ENCODE results near the gene CEP295NL. TPM values are rescaled to one million over a fixed set of nuclear protein-coding genes. Genes with fewer than 3 reads are reported as not detected.

CEP295NL gene
- total RNA-seq, 1 experiment from 2014 or later = 3.6 TPM

DNA sequence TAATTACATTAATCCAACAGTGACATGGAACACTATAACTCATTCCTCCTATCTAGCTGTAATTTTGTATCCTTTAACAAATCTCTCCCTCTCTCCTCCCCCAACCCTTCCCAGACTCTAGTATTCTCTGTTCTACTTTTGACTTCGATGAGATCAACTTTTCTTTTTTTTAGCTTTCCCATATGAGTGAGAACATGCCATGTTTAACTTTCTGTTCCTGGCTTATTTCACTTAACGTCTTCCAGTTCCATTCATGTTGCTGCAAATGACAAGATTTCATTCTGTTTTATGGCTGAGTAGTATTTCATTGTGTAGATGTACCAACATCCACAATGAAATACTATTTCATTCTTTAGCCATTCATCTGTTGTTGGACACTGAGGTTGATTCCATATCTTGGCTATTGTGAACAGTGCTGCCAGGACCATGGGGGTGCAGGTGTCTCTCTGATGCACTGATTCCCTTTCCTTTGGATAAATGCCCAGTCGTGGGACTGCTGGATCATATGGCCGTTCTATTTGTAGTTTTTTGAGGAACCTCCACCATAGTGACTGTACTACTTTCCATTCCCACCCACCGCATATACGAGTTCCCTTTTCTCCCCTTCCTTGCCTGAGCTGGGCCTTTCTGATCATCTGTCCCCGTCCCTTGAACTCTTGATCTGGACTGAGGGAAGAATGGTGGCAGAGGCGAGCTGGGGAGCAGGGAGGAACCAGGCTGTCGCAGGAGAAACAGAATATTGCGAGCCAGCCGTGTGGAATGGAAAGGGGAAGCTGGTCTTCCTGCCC lies 7.7 kb upstream of the CEP295NL start:
- H4K20me1 ChIP-seq (ENCODE audit: insufficient read depth) = no peaks in the 10 kb centered on the region
- no peaks in the 10 kb centered on the region for H3K27me3 ChIP-seq (ENCODE audit: insufficient read depth, low read depth)
- TF ChIP-seq, protein P1, sequence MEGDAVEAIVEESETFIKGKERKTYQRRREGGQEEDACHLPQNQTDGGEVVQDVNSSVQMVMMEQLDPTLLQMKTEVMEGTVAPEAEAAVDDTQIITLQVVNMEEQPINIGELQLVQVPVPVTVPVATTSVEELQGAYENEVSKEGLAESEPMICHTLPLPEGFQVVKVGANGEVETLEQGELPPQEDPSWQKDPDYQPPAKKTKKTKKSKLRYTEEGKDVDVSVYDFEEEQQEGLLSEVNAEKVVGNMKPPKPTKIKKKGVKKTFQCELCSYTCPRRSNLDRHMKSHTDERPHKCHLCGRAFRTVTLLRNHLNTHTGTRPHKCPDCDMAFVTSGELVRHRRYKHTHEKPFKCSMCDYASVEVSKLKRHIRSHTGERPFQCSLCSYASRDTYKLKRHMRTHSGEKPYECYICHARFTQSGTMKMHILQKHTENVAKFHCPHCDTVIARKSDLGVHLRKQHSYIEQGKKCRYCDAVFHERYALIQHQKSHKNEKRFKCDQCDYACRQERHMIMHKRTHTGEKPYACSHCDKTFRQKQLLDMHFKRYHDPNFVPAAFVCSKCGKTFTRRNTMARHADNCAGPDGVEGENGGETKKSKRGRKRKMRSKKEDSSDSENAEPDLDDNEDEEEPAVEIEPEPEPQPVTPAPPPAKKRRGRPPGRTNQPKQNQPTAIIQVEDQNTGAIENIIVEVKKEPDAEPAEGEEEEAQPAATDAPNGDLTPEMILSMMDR (conservative IDR thresholded peaks at IDR 0.05) = no peak
- no peak for TF ChIP-seq EZH2 (IDR thresholded peaks at IDR 0.05; ENCODE audit: low read depth)
- no peaks in the 10 kb centered on the region for H3K79me2 ChIP-seq (ENCODE audit: low read depth)
- H2AFZ ChIP-seq = no peak overlapping the region
- H3K4me1 ChIP-seq (replicated peaks; ENCODE audit: insufficient read depth) = peaks cover 2% of the 10 kb centered on the region; the same call in 1 of the 2 replicates
- no peak overlapping the region for H3K4me2 ChIP-seq
- no peak overlapping the region for H3K27ac ChIP-seq
- intact Hi-C loops (cut with micrococcal nuclease; ENCODE audit: unreplicated experiment) = no loop called here
- no peak for DNase-seq
- BruUV-seq (replicated peaks) = no TSS peak
- H3K9me3 ChIP-seq (ENCODE audit: insufficient read depth, low read depth) = no peaks in the 10 kb centered on the region
- ChIA-PET POLR2A (ENCODE audit: unreplicated experiment) (no interaction called here), CTCF (no interaction called here)
- no peaks in the 10 kb centered on the region for H3K36me3 ChIP-seq (ENCODE audit: low read depth)
- no peaks in the 10 kb centered on the region for H3K9me2 ChIP-seq (ENCODE audit: insufficient read depth)
- H3K4me3 ChIP-seq = no peak overlapping the region
- H3F3A ChIP-seq (ENCODE audit: insufficient read depth, low read depth) = 0 out of 2 replicates have a peak, but pooled peaks cover 5% of the 10 kb centered on the region

DNA sequence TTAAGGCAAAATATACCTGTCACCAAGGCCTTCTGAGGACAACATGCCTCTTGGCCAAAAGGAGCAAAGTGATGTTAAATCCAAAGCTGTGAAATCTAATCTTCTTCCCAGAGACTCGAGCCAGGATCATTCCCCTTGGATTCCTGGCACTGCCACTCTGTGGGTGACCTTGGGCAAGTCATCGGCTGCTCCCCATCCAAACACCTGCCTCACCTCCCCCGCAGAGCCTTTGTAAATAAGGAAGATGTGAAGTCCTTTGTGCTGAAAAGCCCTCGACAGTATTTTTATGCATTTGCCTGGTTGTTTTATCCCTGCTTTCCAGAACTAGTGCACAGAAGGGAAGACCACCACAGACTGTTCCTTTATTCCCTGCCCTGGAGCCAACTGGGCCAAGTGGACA lies 5.4 kb upstream of the CEP295NL start:
- no peaks in the 10 kb centered on the region for H3K36me3 ChIP-seq (ENCODE audit: low read depth)
- no peaks in the 10 kb centered on the region for H3K4me1 ChIP-seq (replicated peaks; ENCODE audit: insufficient read depth)
- no peaks in the 10 kb centered on the region for H3K27me3 ChIP-seq (ENCODE audit: insufficient read depth, low read depth)
- H3K4me2 ChIP-seq = no peak overlapping the region
- TF ChIP-seq, protein P1 (conservative IDR thresholded peaks at IDR 0.05) = no peak
- TF ChIP-seq EZH2 (IDR thresholded peaks at IDR 0.05; ENCODE audit: low read depth) = no peak
- no peak overlapping the region for H3K27ac ChIP-seq
- no peak overlapping the region for H3K4me3 ChIP-seq
- H3F3A ChIP-seq (ENCODE audit: insufficient read depth, low read depth) = 0 out of 2 replicates have a peak, but pooled peaks cover 5% of the 10 kb centered on the region
- no peak overlapping the region for H2AFZ ChIP-seq
- no peaks in the 10 kb centered on the region for H3K9me2 ChIP-seq (ENCODE audit: insufficient read depth)
- BruUV-seq (replicated peaks) = no TSS peak
- H3K9me3 ChIP-seq (ENCODE audit: insufficient read depth, low read depth) = no peaks in the 10 kb centered on the region
- no peaks in the 10 kb centered on the region for H4K20me1 ChIP-seq (ENCODE audit: insufficient read depth)
- POLR2A ChIA-PET (ENCODE audit: unreplicated experiment) = no interaction called here
- no peak for DNase-seq
- intact Hi-C loops (cut with micrococcal nuclease; ENCODE audit: unreplicated experiment) = no loop called here
- CTCF ChIA-PET = no interaction called here
- no peaks in the 10 kb centered on the region for H3K79me2 ChIP-seq (ENCODE audit: low read depth)

DNA sequence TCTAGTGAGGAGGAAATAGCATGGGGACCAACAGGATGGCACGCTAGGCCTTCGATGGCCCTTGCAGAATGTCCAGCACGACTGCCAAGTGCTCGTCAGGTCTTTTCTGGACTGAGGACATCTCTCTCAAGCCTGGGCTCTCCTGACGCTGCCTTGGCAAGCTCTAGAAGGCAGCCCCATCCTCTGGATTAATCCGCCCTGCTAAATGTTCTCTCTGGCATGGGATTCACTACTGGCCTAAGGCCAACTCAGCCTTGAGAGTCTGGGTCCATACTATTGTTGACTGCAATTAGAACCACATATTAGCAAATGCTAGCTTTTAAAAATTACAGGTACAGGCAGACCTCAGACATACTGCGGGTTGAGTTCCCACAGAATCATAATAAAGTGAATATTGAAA lies 2.5 kb upstream of the CEP295NL start:
- no TSS peak for BruUV-seq (replicated peaks)
- Histone ChIP-seq H3K4me1 (replicated peaks; ENCODE audit: insufficient read depth) (no peaks in the 10 kb centered on the region), H3K79me2 (ENCODE audit: low read depth) (no peaks in the 10 kb centered on the region), H3F3A (ENCODE audit: insufficient read depth, low read depth) (0 out of 2 replicates have a peak, but pooled peaks cover 5% of the 10 kb centered on the region), H3K9me3 (ENCODE audit: insufficient read depth, low read depth) (no peaks in the 10 kb centered on the region), H2AFZ (no peak overlapping the region), H3K4me3 (no peak overlapping the region), H3K9me2 (ENCODE audit: insufficient read depth) (no peaks in the 10 kb centered on the region), H3K4me2 (no peak overlapping the region), H4K20me1 (ENCODE audit: insufficient read depth) (no peaks in the 10 kb centered on the region), H3K27ac (no peak overlapping the region), H3K36me3 (ENCODE audit: low read depth) (no peaks in the 10 kb centered on the region), H3K27me3 (ENCODE audit: insufficient read depth, low read depth) (no peaks in the 10 kb centered on the region)
- intact Hi-C loops (cut with micrococcal nuclease; ENCODE audit: unreplicated experiment) = no loop called here
- no peak for DNase-seq
- ChIA-PET CTCF (no interaction called here), POLR2A (ENCODE audit: unreplicated experiment) (no interaction called here)
- TF ChIP-seq, protein P1 (conservative IDR thresholded peaks at IDR 0.05) = no peak
- TF ChIP-seq EZH2 (IDR thresholded peaks at IDR 0.05; ENCODE audit: low read depth) = no peak

Measured in PC-9 (cell line).